GM21529 (cell line): Measurements from ENCODE around the gene KCTD1.
"Not testable (repeated sequence)": the region's sequence is repeated elsewhere in the genome, so short reads cannot be mapped to it uniquely, and the experiment has no call there.

Source experiments
- ATAC-seq: cut with Tn5 transposase; IDR thresholded peaks from one replicate; pipeline ENCODE4 v1.9.1; 2021; ENCODE audit not compliant: unreplicated experiment

Gene KCTD1

GRCh38 chr18:26458526-26459232, 89.7 kb downstream of the KCTD1 start:
- ATAC-seq: peak; percentile 61

GRCh38 chr18:26457611-26458353, 90.6 kb downstream of the KCTD1 start:
- no peak for ATAC-seq

- no peak for ATAC-seq
These were observed 91.2 kb downstream of the KCTD1 start for GRCh38 chr18:26457195-26457594.

- no peak for ATAC-seq
These were observed 92.3 kb downstream of the KCTD1 start for GRCh38 chr18:26456070-26456491.

GRCh38 chr18:26455639-26456038, 92.7 kb downstream of the KCTD1 start:
- no peak for ATAC-seq

- ATAC-seq: no peak
These were observed 93.7 kb downstream of the KCTD1 start for GRCh38 chr18:26454616-26455015.

GRCh38 chr18:26454192-26454591, 94.2 kb downstream of the KCTD1 start:
- no peak for ATAC-seq

- ATAC-seq: no peak
These were observed 94.9 kb downstream of the KCTD1 start for GRCh38 chr18:26453386-26453901.

- ATAC-seq: no peak
These were observed 97.2 kb downstream of the KCTD1 start for GRCh38 chr18:26450989-26451682.

GRCh38 chr18:26448714-26449159, 99.6 kb downstream of the KCTD1 start:
- peak; percentile 70 for ATAC-seq

- no peak for ATAC-seq
These were observed 104.5 kb downstream of the KCTD1 start for GRCh38 chr18:26443853-26444252.

- ATAC-seq: no peak
These were observed 106.2 kb downstream of the KCTD1 start for GRCh38 chr18:26442126-26442525.

GRCh38 chr18:26440644-26441043, 107.7 kb downstream of the KCTD1 start:
- no peak for ATAC-seq

- no peak for ATAC-seq
These were observed 108.8 kb downstream of the KCTD1 start for GRCh38 chr18:26439537-26439936.

- peak; percentile 98 for ATAC-seq
These were observed 109.4 kb downstream of the KCTD1 start for GRCh38 chr18:26438980-26439379.

GRCh38 chr18:26437634-26438033, 110.7 kb downstream of the KCTD1 start:
- not testable (repeated sequence) for ATAC-seq

GRCh38 chr18:26436176-26437051, 111.9 kb downstream of the KCTD1 start:
- ATAC-seq: no peak

- ATAC-seq: no peak
These were observed 112.8 kb downstream of the KCTD1 start for GRCh38 chr18:26435415-26436095.

GRCh38 chr18:26434887-26435286, 113.5 kb downstream of the KCTD1 start:
- no peak for ATAC-seq
